Activated T-cell treated with anti-CD3 and anti-CD28 coated beads, Interleukin-2, amount 50 U/mL, for 24 hours (primary cell): ENCODE data around the gene GRM7.

Source experiments
- DNase-seq: peaks from one replicate; pipeline ENCODE4 v3.0.0-alpha.2; 2020
- H3K27ac Mint-ChIP-seq: 2 replicates; pipeline ENCODE4 v1.8.0; 2020; ENCODE audit warnings: mild to moderate bottlenecking, mixed read lengths
- H3K27me3 Mint-ChIP-seq: 2 replicates; pipeline ENCODE4 v1.8.0; 2020; ENCODE audit warnings: mixed read lengths
- H3K36me3 Mint-ChIP-seq: 2 replicates; pipeline ENCODE4 v1.8.0; 2020; ENCODE audit warnings: low read depth, mixed read lengths
- H3K4me1 Mint-ChIP-seq: 2 replicates; pipeline ENCODE4 v1.8.0; 2020; ENCODE audit warnings: low read depth, mixed read lengths
- H3K4me3 Mint-ChIP-seq: 2 replicates; pipeline ENCODE4 v1.8.0; 2020; ENCODE audit warnings: mild to moderate bottlenecking, moderate library complexity, mixed read lengths
- H3K9me3 Mint-ChIP-seq: 2 replicates; pipeline ENCODE4 v1.8.0; 2020; ENCODE audit warnings: mixed read lengths

The GRM7 gene

DNA sequence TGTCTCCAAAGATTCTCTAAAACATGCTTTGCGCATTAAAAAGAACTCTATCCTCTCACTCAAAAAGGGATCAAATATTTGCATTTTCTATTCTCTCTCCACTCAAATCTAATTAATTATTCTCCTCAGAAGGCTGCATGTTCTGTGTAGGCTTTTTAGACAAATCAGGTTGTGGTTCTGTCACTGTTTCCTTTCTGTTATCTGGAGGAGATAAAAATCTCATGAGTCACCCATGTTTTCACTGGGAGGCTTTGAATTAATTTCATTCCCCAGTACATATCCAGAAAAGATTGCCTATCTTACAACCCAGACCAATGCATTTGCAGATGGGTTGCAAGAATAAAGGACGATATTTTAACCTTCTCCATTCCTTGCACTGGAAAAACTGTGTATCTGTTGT is 446.5 kb downstream of the GRM7 start:
- Mint-ChIP-seq H3K27me3 (peaks cover 12% of the 10 kb centered on the region), H3K9me3 (peaks cover 4% of the 10 kb centered on the region), H3K4me3 (no peak overlapping the region), H3K4me1 (no peaks in the 10 kb centered on the region), H3K27ac (no peak overlapping the region), H3K36me3 (no peaks in the 10 kb centered on the region)
- DNase-seq = no peak

DNA sequence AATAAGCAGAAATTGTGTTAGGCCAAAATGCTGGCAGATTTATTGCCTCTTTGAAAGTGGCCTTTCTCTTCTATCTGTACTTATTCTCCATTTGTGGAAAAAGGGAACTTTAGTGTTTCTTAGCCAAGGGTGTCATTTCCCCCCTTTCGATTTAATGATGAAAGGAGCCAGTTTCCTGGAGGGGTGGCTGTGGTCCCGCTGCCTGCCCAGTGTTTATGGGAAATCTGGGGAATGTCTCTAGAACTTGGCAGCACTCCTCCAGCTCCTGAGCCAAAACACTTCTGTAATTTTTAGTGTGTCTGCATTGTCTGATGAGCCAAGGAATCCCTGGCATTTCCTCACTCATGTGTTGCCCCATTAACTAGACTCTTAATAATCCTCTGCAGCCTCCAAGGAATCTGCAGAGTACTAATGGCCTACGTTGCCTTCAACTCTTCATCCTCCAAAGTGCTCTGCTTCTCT is 448.8 kb downstream of the GRM7 start:
- no peaks in the 10 kb centered on the region for H3K4me1 Mint-ChIP-seq
- H3K36me3 Mint-ChIP-seq = no peaks in the 10 kb centered on the region
- peaks cover 2% of the 10 kb centered on the region for H3K9me3 Mint-ChIP-seq
- H3K4me3 Mint-ChIP-seq = no peak overlapping the region
- peaks cover 12% of the 10 kb centered on the region for H3K27me3 Mint-ChIP-seq
- H3K27ac Mint-ChIP-seq = no peak overlapping the region
- no peak for DNase-seq

DNA sequence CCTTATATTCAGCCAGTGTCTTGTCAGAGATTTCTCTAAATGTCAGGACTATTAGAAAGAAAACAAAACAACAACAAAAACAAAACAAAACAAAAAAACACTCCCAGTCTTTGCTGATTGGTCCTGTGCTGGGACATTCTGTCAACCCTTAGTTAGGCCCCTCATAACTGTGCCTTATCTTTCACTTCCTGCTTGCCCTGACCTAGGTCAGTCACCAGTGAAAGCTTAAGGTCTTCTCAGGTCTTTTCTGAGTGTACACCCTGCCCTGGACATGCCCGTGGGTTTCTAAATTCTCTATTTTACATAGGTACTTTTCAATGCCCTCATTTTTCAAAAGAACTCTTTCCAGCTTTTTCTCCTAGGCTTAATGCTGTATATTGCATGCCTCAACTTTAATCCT is 454.1 kb downstream of the GRM7 start:
- no peak overlapping the region for H3K4me3 Mint-ChIP-seq
- DNase-seq = no peak
- no peaks in the 10 kb centered on the region for H3K4me1 Mint-ChIP-seq
- H3K9me3 Mint-ChIP-seq = no peaks in the 10 kb centered on the region
- H3K36me3 Mint-ChIP-seq = no peaks in the 10 kb centered on the region
- no peak overlapping the region for H3K27ac Mint-ChIP-seq
- no peaks in the 10 kb centered on the region for H3K27me3 Mint-ChIP-seq

DNA sequence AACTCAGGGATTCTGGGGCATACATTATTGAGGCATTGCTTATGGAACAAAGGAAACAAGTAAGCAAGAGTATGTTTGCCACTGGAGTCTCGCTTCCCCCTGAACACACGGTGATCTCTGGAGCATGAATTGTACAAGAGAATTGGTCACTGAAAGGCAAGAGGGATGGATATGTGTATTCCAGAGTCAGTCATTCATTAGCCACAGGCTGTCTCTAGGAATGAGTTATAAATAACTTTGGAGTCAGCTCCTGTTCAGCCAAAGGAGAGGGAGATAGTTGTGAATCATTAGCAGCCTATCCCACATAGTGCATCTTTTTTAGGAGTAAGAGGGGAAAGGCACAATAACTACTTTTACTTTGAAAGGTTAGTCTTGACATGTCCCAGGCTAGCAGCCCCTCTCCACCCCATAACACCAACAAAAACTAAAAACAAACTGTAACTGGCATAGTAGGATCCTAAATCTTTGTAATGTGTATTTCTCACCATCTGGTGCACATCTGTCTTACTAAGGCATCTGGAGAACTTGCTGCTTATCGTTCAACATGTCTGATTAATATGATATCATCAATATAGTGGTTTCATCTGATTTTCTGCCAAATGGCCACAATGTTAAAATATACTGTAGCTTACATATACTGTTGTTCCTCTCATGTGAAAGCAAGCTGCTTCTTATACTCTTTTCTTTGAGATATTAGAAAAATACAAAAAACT is 462.2 kb downstream of the GRM7 start:
- Mint-ChIP-seq H3K4me3 (no peak overlapping the region), H3K4me1 (no peaks in the 10 kb centered on the region), H3K27ac (no peak overlapping the region), H3K36me3 (no peaks in the 10 kb centered on the region), H3K27me3 (no peaks in the 10 kb centered on the region), H3K9me3 (no peaks in the 10 kb centered on the region)
- no peak for DNase-seq

DNA sequence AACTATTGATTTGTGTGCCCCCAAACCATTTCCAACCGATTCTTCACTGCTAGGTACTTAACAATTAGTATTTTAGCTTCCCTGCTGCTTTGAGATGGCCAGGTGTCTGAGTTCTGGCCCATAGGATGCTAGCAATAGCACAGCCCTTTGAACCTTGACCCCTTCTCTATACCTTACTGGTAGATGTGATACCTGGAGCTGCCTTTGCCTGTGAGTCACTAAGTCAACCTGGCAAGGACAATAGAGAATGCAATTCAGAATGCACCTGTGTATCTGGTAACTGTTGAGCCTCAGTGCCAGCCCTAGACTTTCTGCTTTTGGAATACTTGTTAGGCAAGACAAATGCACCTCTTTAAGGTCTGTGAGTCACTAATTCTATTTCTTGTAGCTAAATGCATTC is 467.4 kb downstream of the GRM7 start:
- no peaks in the 10 kb centered on the region for H3K9me3 Mint-ChIP-seq
- H3K27ac Mint-ChIP-seq = no peak overlapping the region

DNA sequence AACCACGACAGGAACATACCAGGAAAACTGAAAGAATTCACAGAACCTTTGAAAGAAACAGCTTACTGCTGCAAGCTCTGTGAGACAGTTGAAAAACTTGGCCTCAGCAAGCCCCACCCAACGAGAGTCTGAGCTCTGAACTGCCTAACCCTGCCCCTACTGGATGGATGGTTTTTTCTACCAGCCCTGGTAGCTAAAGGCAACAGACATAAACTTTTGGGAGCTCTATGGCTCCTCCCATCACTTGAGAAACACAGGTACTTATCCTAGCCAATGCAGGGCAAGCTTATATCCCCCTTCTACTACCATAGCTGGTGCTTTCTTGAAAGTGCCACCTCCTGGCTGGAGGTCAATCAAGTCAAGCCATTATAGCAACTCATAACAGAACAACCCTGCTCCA is 471.8 kb downstream of the GRM7 start:
- Mint-ChIP-seq H3K36me3 (no peaks in the 10 kb centered on the region), H3K4me1 (no peaks in the 10 kb centered on the region), H3K27me3 (no peaks in the 10 kb centered on the region), H3K27ac (no peak overlapping the region), H3K9me3 (peaks cover 8% of the 10 kb centered on the region), H3K4me3 (no peak overlapping the region)
- DNase-seq = no peak

More for the DNA sequence above, 467.4 kb downstream of the GRM7 start:
- Mint-ChIP-seq H3K4me1 (no peaks in the 10 kb centered on the region), H3K27me3 (no peaks in the 10 kb centered on the region), H3K36me3 (no peaks in the 10 kb centered on the region), H3K4me3 (no peak overlapping the region)
- DNase-seq = no peak

DNA sequence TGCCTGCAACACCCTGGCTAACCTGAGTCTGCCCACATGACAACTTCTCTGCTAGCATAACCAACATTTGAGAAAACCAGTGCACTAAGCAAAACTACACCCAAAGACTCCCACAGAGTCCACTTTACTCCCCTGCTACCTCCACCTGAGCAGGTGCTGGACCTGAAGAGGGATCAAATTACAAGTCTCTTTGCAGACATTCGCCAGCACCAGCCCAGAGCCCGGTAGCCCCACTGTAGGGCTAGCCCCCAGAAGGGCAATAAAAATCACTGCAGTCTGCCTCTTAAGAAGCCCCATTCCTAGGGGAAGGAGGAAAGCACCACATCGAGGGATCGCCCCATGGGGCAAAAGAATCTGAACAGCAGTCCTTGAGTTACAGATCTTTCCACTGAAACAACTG is 472.2 kb downstream of the GRM7 start:
- peaks cover 8% of the 10 kb centered on the region for H3K9me3 Mint-ChIP-seq
- no peaks in the 10 kb centered on the region for H3K4me1 Mint-ChIP-seq
- H3K27ac Mint-ChIP-seq = no peak overlapping the region
- H3K27me3 Mint-ChIP-seq = no peaks in the 10 kb centered on the region
- no peaks in the 10 kb centered on the region for H3K36me3 Mint-ChIP-seq
- no peak for DNase-seq
- no peak overlapping the region for H3K4me3 Mint-ChIP-seq

DNA sequence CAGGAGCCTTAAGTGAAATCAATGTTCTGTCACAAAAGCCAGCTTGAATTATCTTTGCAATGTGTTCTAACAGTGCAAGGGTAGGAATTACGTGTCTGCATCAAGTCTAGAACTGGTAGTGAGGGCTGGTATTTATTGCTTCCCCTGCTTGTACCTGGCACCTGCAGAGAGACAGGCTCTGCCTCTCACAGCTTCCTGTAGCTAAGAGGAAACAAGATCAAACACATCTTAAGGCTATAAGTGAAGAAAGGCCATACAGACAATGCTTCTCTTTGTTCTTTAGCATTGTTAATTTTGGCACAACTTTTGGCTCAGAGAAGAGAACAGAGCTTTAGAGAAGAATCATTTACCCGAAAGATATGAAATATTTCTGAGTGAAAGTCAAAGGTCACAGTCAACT is 479.9 kb downstream of the GRM7 start:
- no peak for DNase-seq
- no peaks in the 10 kb centered on the region for H3K27me3 Mint-ChIP-seq
- no peak overlapping the region for H3K27ac Mint-ChIP-seq
- H3K36me3 Mint-ChIP-seq = no peaks in the 10 kb centered on the region
- H3K9me3 Mint-ChIP-seq = peaks cover 3% of the 10 kb centered on the region
- no peak overlapping the region for H3K4me3 Mint-ChIP-seq
- H3K4me1 Mint-ChIP-seq = peaks cover 8% of the 10 kb centered on the region

DNA sequence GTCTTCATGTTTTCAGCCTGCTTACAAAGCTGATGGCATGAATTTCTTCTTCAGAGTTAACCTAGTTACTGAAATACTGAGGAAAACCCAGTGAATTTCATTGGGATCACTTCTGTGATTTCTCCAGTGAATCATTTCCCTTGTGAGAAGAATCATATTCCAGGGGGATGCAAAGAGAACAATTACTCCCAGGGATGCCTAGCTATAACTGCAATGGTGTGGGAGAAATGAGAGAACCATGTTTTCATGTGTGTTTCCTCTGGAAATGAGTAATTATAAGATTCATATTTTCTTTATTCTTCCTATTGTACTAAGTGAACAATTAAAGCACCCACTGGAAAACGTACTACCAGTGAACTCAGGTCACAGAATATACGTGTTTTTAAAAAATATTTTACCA is 485.4 kb downstream of the GRM7 start:
- H3K36me3 Mint-ChIP-seq = no peaks in the 10 kb centered on the region
- H3K4me3 Mint-ChIP-seq = no peak overlapping the region
- no peaks in the 10 kb centered on the region for H3K9me3 Mint-ChIP-seq
- peaks cover 3% of the 10 kb centered on the region for H3K4me1 Mint-ChIP-seq
- H3K27me3 Mint-ChIP-seq = no peaks in the 10 kb centered on the region
- H3K27ac Mint-ChIP-seq = no peak overlapping the region
- no peak for DNase-seq

DNA sequence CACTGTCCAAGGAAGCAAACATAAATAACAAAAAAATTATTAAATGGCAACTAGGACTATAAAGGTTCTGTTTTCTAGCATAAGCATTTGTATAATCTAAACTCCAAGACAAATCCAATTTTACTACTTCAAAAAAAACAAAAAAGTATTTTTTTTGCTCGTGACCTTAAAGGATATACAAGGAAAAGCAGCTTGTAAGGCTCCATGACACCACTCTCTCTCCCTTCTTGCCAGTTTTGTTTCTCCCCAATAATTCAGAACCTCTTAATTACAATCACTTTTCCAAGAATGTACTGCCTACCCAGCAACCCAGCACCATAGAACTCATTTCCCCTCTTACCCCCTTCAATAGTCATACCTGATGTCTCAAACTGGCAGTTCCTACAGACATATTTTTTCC is 496.2 kb downstream of the GRM7 start:
- Mint-ChIP-seq H3K4me3 (no peak overlapping the region), H3K9me3 (no peaks in the 10 kb centered on the region), H3K4me1 (no peaks in the 10 kb centered on the region), H3K27ac (no peak overlapping the region), H3K27me3 (no peaks in the 10 kb centered on the region), H3K36me3 (no peaks in the 10 kb centered on the region)
- DNase-seq = no peak

DNA sequence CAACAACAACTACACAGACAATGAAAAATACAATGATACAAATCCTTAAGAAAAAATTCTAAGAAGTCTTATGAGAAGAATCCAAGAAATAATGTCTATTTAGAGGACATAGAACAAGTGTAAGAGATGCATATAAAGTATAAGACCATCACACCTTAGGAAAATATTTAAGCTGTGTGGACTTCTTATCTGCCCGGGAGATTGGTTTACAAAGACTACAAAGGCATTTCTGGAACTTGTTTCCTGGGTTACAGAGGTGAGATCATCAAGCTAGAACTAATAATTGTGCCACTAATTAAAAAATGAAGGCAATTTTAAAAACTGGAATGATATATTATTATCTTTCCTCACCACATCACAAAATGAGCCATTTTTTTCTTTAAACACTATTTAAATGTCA is 507.1 kb downstream of the GRM7 start:
- Mint-ChIP-seq H3K36me3 (no peaks in the 10 kb centered on the region), H3K27me3 (no peaks in the 10 kb centered on the region), H3K4me1 (no peaks in the 10 kb centered on the region), H3K9me3 (no peaks in the 10 kb centered on the region), H3K4me3 (no peak overlapping the region), H3K27ac (no peak overlapping the region)
- DNase-seq = no peak

DNA sequence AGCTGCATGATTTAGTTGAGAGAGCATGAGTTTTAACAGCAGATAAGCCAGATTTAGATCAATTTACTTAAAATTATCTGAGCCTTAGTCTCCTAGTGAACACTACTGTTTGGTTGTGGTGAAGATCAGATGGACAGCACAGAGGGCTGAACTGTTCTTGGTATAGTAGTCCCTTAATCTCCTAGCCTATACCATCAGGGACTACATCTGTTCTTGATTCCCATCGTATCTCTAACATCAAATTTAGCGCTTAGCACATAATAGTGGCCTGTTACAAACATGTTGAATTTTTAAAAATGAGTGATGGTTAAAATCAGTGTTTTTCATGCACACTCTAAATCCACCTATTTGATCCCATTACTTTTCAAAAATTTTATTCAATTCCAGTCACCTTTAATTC is 507.7 kb downstream of the GRM7 start:
- H3K27ac Mint-ChIP-seq = no peak overlapping the region
- DNase-seq = no peak
- no peaks in the 10 kb centered on the region for H3K9me3 Mint-ChIP-seq
- H3K27me3 Mint-ChIP-seq = no peaks in the 10 kb centered on the region
- no peaks in the 10 kb centered on the region for H3K36me3 Mint-ChIP-seq
- H3K4me1 Mint-ChIP-seq = no peaks in the 10 kb centered on the region
- H3K4me3 Mint-ChIP-seq = no peak overlapping the region

DNA sequence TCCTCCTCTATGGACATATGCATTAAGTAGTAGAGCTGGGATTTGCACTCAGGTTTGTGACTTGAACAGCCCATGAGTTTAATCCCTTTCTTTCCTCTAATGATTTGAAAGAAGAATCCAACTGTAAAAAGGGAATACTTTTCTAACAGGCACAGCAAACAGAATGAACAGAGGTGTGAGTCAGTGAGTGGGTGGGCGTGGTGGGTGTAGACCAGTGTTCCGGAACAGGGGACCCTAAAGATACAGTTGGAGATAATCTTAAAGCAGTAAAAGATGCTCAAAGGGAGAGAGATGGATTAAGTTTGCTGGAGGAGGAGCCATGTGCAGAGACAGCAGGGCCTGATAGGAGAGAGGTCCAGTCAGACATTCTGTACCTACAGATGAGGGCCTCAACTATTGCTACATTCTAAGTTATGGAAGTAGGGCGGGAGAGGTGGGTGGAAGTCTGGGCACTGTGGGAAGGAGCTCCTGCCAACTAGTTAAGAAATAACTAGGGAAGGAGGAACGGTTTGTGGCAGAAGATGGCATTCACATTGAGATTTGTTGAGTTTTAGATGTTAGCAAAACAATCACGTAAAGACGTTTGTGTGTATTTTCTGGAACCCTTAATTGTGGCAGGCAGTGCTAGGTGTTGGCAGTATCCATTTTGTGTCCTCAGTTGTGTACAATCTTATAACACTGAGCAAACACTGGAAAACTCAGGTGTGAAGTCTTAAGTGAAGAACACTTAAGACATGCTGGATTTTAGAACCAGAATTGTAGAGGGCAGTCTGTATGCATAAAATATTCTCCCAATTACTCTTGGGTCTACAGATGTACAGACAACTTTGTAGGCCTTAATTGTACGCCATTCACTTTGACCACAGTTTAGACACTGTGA is 511.0 kb downstream of the GRM7 start:
- no peaks in the 10 kb centered on the region for H3K36me3 Mint-ChIP-seq
- no peak overlapping the region for H3K4me3 Mint-ChIP-seq
- no peak overlapping the region for H3K27ac Mint-ChIP-seq
- no peak for DNase-seq
- no peaks in the 10 kb centered on the region for H3K4me1 Mint-ChIP-seq
- H3K27me3 Mint-ChIP-seq = no peaks in the 10 kb centered on the region
- peaks cover 2% of the 10 kb centered on the region for H3K9me3 Mint-ChIP-seq

DNA sequence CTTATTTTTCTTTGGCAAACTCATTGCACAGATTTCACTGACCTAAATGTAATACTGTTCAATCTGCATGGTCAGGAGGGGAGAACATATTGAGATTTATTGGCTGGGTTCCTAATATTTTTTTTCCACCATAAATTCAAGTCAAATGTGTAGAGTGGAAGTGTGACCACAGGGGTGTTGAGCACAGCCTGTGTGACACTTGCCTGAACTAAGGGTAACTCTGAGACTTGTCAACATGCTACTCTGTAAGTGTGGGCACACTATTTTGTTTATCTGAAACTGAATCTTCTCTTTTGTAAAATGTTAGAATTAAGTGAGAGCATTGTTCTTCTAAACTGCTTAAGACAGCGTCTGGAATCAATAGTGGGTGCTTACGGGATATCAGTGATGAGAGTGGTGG is 516.2 kb downstream of the GRM7 start:
- Mint-ChIP-seq H3K4me3 (no peak overlapping the region), H3K9me3 (peaks cover 2% of the 10 kb centered on the region), H3K27me3 (no peaks in the 10 kb centered on the region), H3K4me1 (no peaks in the 10 kb centered on the region), H3K27ac (no peak overlapping the region), H3K36me3 (no peaks in the 10 kb centered on the region)
- DNase-seq = no peak

DNA sequence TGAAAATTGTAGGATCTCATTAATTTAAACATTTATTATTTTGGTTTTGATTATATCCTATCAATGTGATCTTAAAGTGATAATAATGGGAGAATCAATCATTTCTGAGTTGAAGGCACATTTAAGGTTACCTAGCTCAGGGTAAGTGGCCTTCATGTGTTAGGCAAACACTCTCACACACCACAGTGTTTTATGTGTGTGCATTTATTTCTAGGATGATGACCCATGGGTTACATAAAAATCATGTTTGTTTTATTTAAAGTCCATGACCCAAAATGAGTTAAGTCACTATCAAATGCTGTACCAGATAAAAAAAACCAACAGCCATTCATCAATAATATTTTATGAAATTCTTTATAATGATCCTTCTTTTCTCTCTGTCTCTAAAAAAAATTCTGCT is 520.8 kb downstream of the GRM7 start:
- no peak overlapping the region for H3K4me3 Mint-ChIP-seq
- H3K9me3 Mint-ChIP-seq = no peaks in the 10 kb centered on the region
- H3K27me3 Mint-ChIP-seq = no peaks in the 10 kb centered on the region
- H3K27ac Mint-ChIP-seq = no peak overlapping the region
- H3K36me3 Mint-ChIP-seq = no peaks in the 10 kb centered on the region
- DNase-seq = no peak
- H3K4me1 Mint-ChIP-seq = no peaks in the 10 kb centered on the region
